ENCODE results near the gene INPP1.

GRCh38 chr2:190409616-190410015 lies 66.2 kb downstream of the INPP1 start:
- TF ChIP-seq CTCF (IDR thresholded peaks at IDR 0.05; ENCODE audit: low read depth, low read length, poor library complexity, severe bottlenecking) (no peak), EZH2phosphoT487 (IDR thresholded peaks at IDR 0.05; ENCODE audit: borderline replicate concordance, low read length) (no peak)

All from DOHH2 (cell line).